Mesenchymal stem cell (in vitro differentiated cells and primary cell): Measurements from ENCODE around the gene VPS13A.
"Not testable (repeated sequence)": the region's sequence is repeated elsewhere in the genome, so short reads cannot be mapped to it uniquely, and the experiment has no call there.

Experiments
- DNase-seq: peaks from one replicate; pipeline ENCODE4 v3.0.0-alpha.2; 2013
- H2AFZ ChIP-seq: one replicate; pipeline ENCODE4 v1.6.1; 2013; ENCODE audit warnings: low read depth, mild to moderate bottlenecking, control low read depth, inconsistent platforms, low read length, moderate library complexity
- H2AK5ac ChIP-seq: 2 replicates; pipeline ENCODE4 v1.6.1; 2013; ENCODE audit warnings: low read length, moderate library complexity, mild to moderate bottlenecking, inconsistent platforms; ENCODE audit not compliant: severe bottlenecking
- H2BK120ac ChIP-seq: one replicate; pipeline ENCODE4 v1.6.1; 2013; ENCODE audit warnings: low read depth, mild to moderate bottlenecking, inconsistent platforms, low read length, moderate library complexity
- H2BK12ac ChIP-seq, 2 experiments: one replicate each; pipeline ENCODE4 v1.6.1; 2013; ENCODE audit warnings: inconsistent platforms in 2 of 2, low read length in 2 of 2, mild to moderate bottlenecking in 2 of 2, moderate library complexity in 2 of 2, control low read depth in 1 of 2
- H2BK15ac ChIP-seq: one replicate; pipeline ENCODE4 v1.6.1; 2013; ENCODE audit warnings: mild to moderate bottlenecking, low read depth, inconsistent platforms; ENCODE audit not compliant: poor library complexity, severe bottlenecking
- H2BK5ac ChIP-seq: 2 replicates; pipeline ENCODE4 v1.6.1; 2013; ENCODE audit warnings: low read depth, mild to moderate bottlenecking, low read length, control low read depth, inconsistent platforms; ENCODE audit not compliant: poor library complexity, severe bottlenecking
- H3K14ac ChIP-seq, 2 experiments: one replicate each; pipeline ENCODE4 v1.6.1; 2013; ENCODE audit warnings: inconsistent platforms in 2 of 2, low read length in 2 of 2, control low read depth in 1 of 2, mild to moderate bottlenecking in 1 of 2, moderate library complexity in 1 of 2
- H3K18ac ChIP-seq, 2 experiments: one replicate each; pipeline ENCODE4 v1.6.1; 2013; ENCODE audit warnings: inconsistent platforms in 2 of 2, low read length in 2 of 2, control low read depth in 1 of 2, low read depth in 1 of 2, mild to moderate bottlenecking in 1 of 2
- H3K23ac ChIP-seq, 2 experiments: one replicate each; pipeline ENCODE4 v1.6.1; 2013; ENCODE audit warnings: inconsistent platforms in 2 of 2, low read length in 2 of 2, mild to moderate bottlenecking in 2 of 2, moderate library complexity in 2 of 2, control low read depth in 1 of 2
- H3K27ac ChIP-seq: 2 replicates; pipeline ENCODE4 v1.5.1; 2013; ENCODE audit warnings: mild to moderate bottlenecking, moderate library complexity, low read length, control low read depth, inconsistent platforms; ENCODE audit not compliant: poor library complexity, severe bottlenecking
- H3K27me3 ChIP-seq, 2 experiments: 2 replicates each; pipeline versions ENCODE4 v1.6.1 to v1.7.0; 2013; ENCODE audit warnings: low read length in 2 of 2, mild to moderate bottlenecking in 2 of 2, moderate library complexity in 2 of 2, control low read depth in 1 of 2, inconsistent platforms in 1 of 2; ENCODE audit not compliant: control insufficient read depth in 1 of 2, insufficient read depth in 1 of 2
- H3K36me3 ChIP-seq, 2 experiments: 2 replicates each; pipeline versions ENCODE4 v1.6.1 to v1.7.0; 2013; ENCODE audit warnings: low read length in 2 of 2, control low read depth in 1 of 2, inconsistent platforms in 1 of 2, low read depth in 1 of 2, mild to moderate bottlenecking in 1 of 2; ENCODE audit not compliant: insufficient read depth in 2 of 2, control insufficient read depth in 1 of 2
- H3K4ac ChIP-seq, 2 experiments: one replicate each; pipeline ENCODE4 v1.6.1; 2013; ENCODE audit warnings: inconsistent platforms in 2 of 2, low read length in 2 of 2, mild to moderate bottlenecking in 2 of 2, moderate library complexity in 2 of 2, control low read depth in 1 of 2, low read depth in 1 of 2
- H3K4me1 ChIP-seq: 2 replicates; pipeline ENCODE4 v1.6.1; 2013; ENCODE audit warnings: low read depth, low read length, control low read depth; ENCODE audit not compliant: control insufficient read depth, insufficient read depth
- H3K4me2 ChIP-seq: 2 replicates; pipeline ENCODE4 v1.6.1; 2013; ENCODE audit warnings: low read length, mild to moderate bottlenecking, inconsistent platforms; ENCODE audit not compliant: poor library complexity, severe bottlenecking
- H3K4me3 ChIP-seq, 2 experiments: 2 replicates each; pipeline versions ENCODE4 v1.5.1 to v1.7.0; 2013; ENCODE audit warnings: low read length in 2 of 2, mild to moderate bottlenecking in 2 of 2, control low read depth in 1 of 2, low read depth in 1 of 2; ENCODE audit not compliant: insufficient read depth in 1 of 2
- H3K79me1 ChIP-seq: replicated peaks from 2 replicates; pipeline ENCODE4 v1.6.1; 2013; ENCODE audit warnings: mild to moderate bottlenecking, control low read depth, low read length, inconsistent platforms; ENCODE audit not compliant: poor library complexity, severe bottlenecking
- H3K9ac ChIP-seq: 2 replicates; pipeline ENCODE4 v1.7.0; 2013; ENCODE audit warnings: mild to moderate bottlenecking, low read length, moderate library complexity
- H3K9me3 ChIP-seq: 2 replicates; pipeline ENCODE4 v1.7.0; 2013; ENCODE audit warnings: mild to moderate bottlenecking, low read length; ENCODE audit not compliant: control insufficient read depth
- H4K8ac ChIP-seq: one replicate; pipeline ENCODE4 v1.6.1; 2013; ENCODE audit warnings: inconsistent platforms, mild to moderate bottlenecking, low read length, moderate library complexity
- H4K91ac ChIP-seq: one replicate; pipeline ENCODE4 v1.6.1; 2013; ENCODE audit warnings: mild to moderate bottlenecking, low read length, inconsistent platforms
- WGBS: methylation state at CpG from one replicate; pipeline ENCODE4 v1.1.7; 2013; ENCODE audit warnings: mixed read lengths; 5-methylcytosine and 5-hydroxymethylcytosine counted together

VPS13A gene

GRCh38 chr9:77403239-77403638, 225.9 kb downstream of the VPS13A start:
- DNase-seq = no peak
- Histone ChIP-seq H3K4me3 (no peak overlapping the region), H2AFZ (no peak overlapping the region), H3K23ac (no peak overlapping the region), H3K14ac (no peak overlapping the region), H2AK5ac (no peak overlapping the region), H3K9me3 (peaks cover 3% of the 10 kb centered on the region), H3K36me3 (peaks cover 4 to 14% of the 10 kb centered on the region in 2 experiments), H3K79me1 (no peaks in the 10 kb centered on the region), H3K18ac (no peak overlapping the region), H3K9ac (no peak overlapping the region), H3K4me1 (no peaks in the 10 kb centered on the region), H2BK120ac (no peak overlapping the region), H3K4ac (no peak overlapping the region), H4K8ac (no peak overlapping the region), H2BK15ac (no peak overlapping the region), H3K4me2 (no peak overlapping the region), H2BK12ac (no peak overlapping the region), H4K91ac (no peak overlapping the region), H2BK5ac (no peak overlapping the region), H3K27me3 (no peaks in the 10 kb centered on the region), H3K27ac (no peak overlapping the region)
- WGBS = 90% methylated on average over 4 of the region's 4 CpGs

- H3K14ac ChIP-seq, H2AK5ac ChIP-seq, H2AFZ ChIP-seq, H3K4me1 ChIP-seq, DNase-seq, H3K23ac ChIP-seq, H3K4ac ChIP-seq, H3K4me2 ChIP-seq, H4K8ac ChIP-seq, H3K9ac ChIP-seq, H3K4me3 ChIP-seq, H3K27ac ChIP-seq, H4K91ac ChIP-seq, H3K18ac ChIP-seq, H2BK5ac ChIP-seq, H3K9me3 ChIP-seq, H2BK12ac ChIP-seq, H2BK15ac ChIP-seq, H3K27me3 ChIP-seq, H2BK120ac ChIP-seq, H3K79me1 ChIP-seq: not testable (repeated sequence)
- WGBS = 87% methylated on average over 9 of the region's 9 CpGs
- H3K36me3 ChIP-seq = peaks cover 8 to 15% of the 10 kb centered on the region in 2 experiments
Measured at GRCh38 chr9:77408521-77408920, 231.2 kb downstream of the VPS13A start.

- no peak overlapping the region for H3K14ac ChIP-seq
- H2AK5ac ChIP-seq = no peak overlapping the region
- no peak overlapping the region for H2BK15ac ChIP-seq
- WGBS = 33% methylated on average over 1 of the region's 5 CpGs
- H3K4me3 ChIP-seq = no peak overlapping the region
- no peaks in the 10 kb centered on the region for H3K27me3 ChIP-seq
- H2BK12ac ChIP-seq = no peak overlapping the region
- no peaks in the 10 kb centered on the region for H3K9me3 ChIP-seq
- no peak overlapping the region for H2BK120ac ChIP-seq
- DNase-seq = peak; percentile 93
- peaks cover 2% of the 10 kb centered on the region for H3K4me1 ChIP-seq
- H4K8ac ChIP-seq = no peak overlapping the region
- H3K4me2 ChIP-seq = no peak overlapping the region
- no peak overlapping the region for H3K18ac ChIP-seq
- H4K91ac ChIP-seq = no peak overlapping the region
- H3K79me1 ChIP-seq = no peaks in the 10 kb centered on the region
- no peak overlapping the region for H2BK5ac ChIP-seq
- peaks cover 0 to 6% of the 10 kb centered on the region in 2 experiments for H3K36me3 ChIP-seq
- H3K23ac ChIP-seq = no peak overlapping the region
- no peak overlapping the region for H3K27ac ChIP-seq
- no peak overlapping the region for H2AFZ ChIP-seq
- peak overlapping the region; percentile 48 for H3K9ac ChIP-seq
- no peak overlapping the region for H3K4ac ChIP-seq
Measured at GRCh38 chr9:77417566-77417965, 240.2 kb downstream of the VPS13A start.

- Histone ChIP-seq H4K8ac (no peak overlapping the region), H3K4me1 (peaks cover 2% of the 10 kb centered on the region), H3K4ac (peak overlapping the region in 1 of 2 experiments; percentile 64), H3K18ac (no peak overlapping the region), H3K36me3 (peaks cover 0 to 6% of the 10 kb centered on the region in 2 experiments), H4K91ac (no peak overlapping the region), H3K9me3 (no peaks in the 10 kb centered on the region), H3K27me3 (no peaks in the 10 kb centered on the region), H2BK120ac (no peak overlapping the region), H3K27ac (no peak overlapping the region), H2AK5ac (no peak overlapping the region), H3K4me3 (no peak overlapping the region), H2BK12ac (peak overlapping the region in 1 of 2 experiments; percentile 66), H3K79me1 (no peaks in the 10 kb centered on the region), H3K4me2 (no peak overlapping the region), H2AFZ (no peak overlapping the region), H3K23ac (no peak overlapping the region), H3K14ac (no peak overlapping the region), H2BK5ac (no peak overlapping the region), H3K9ac (peak overlapping the region; percentile 48), H2BK15ac (no peak overlapping the region)
- DNase-seq = no peak
Measured at GRCh38 chr9:77418226-77418625, 240.9 kb downstream of the VPS13A start.
